GM19025 (cell line): Measurements from ENCODE around the gene RAB11B.
"Not testable (repeated sequence)": the region's sequence is repeated elsewhere in the genome, so short reads cannot be mapped to it uniquely, and the experiment has no call there.

Experiments used
- ATAC-seq: cut with Tn5 transposase; IDR thresholded peaks from one replicate; pipeline ENCODE4 v1.9.1; 2021; ENCODE audit warnings: mild to moderate bottlenecking, low read depth, moderate library complexity; ENCODE audit not compliant: unreplicated experiment

RAB11B gene

GRCh38 chr19:8389891-8390616, at the start of gene RAB11B:
Gene RAB11B (plus strand): TSS chr19:8390360. CDS start chr19:8390417, 57 bp downstream.
- ATAC-seq, result peak; percentile 89

- not testable (repeated sequence) for ATAC-seq
Observed at GRCh38 chr19:8341504-8341903, 48.7 kb upstream of the RAB11B start.

- no peak for ATAC-seq
Observed at GRCh38 chr19:8342316-8342683, 47.9 kb upstream of the RAB11B start.

GRCh38 chr19:8342684-8343482, 47.3 kb upstream of the RAB11B start, which contains the start of gene KANK3:
Gene KANK3 (minus strand): TSS chr19:8343262. CDS start chr19:8337828, 5,434 bp downstream.
- ATAC-seq, result peak; percentile 95

- ATAC-seq, result no peak
Observed at GRCh38 chr19:8343483-8343844, 46.7 kb upstream of the RAB11B start.

GRCh38 chr19:8349629-8350372, 40.4 kb upstream of the RAB11B start:
- not testable (repeated sequence) for ATAC-seq

- no peak for ATAC-seq
Observed at GRCh38 chr19:8352134-8352827, 37.9 kb upstream of the RAB11B start.

- not testable (repeated sequence) for ATAC-seq
Observed at GRCh38 chr19:8352845-8353244, 37.3 kb upstream of the RAB11B start.

- no peak for ATAC-seq
Observed at GRCh38 chr19:8355631-8356402, 34.3 kb upstream of the RAB11B start.

GRCh38 chr19:8357007-8357521, 33.1 kb upstream of the RAB11B start:
- no peak for ATAC-seq

- ATAC-seq, result no peak
Observed at GRCh38 chr19:8358948-8359347, 31.2 kb upstream of the RAB11B start.

GRCh38 chr19:8360196-8360595, 30.0 kb upstream of the RAB11B start:
- ATAC-seq, result no peak

- ATAC-seq, result no peak
Observed at GRCh38 chr19:8361921-8362793, 28.0 kb upstream of the RAB11B start.

- no peak for ATAC-seq
Observed at GRCh38 chr19:8363803-8364771, 26.1 kb upstream of the RAB11B start, which contains the start of gene ANGPTL4. Gene ANGPTL4 (plus strand): TSS chr19:8364155. CDS start chr19:8364322, 167 bp downstream.

GRCh38 chr19:8366121-8366581, 24.0 kb upstream of the RAB11B start:
- no peak for ATAC-seq

GRCh38 chr19:8366961-8367326, 23.2 kb upstream of the RAB11B start:
- ATAC-seq, result no peak

GRCh38 chr19:8367327-8368001, 22.7 kb upstream of the RAB11B start:
- no peak for ATAC-seq
